Measurements from ENCODE around the gene SCUBE3. TPM values are rescaled to one million over a fixed set of nuclear protein-coding genes. Genes with fewer than 3 reads are reported as not detected.

Gene SCUBE3
- total and polyA plus RNA-seq, 3 experiments from 2014 or later = 0.07 to 0.18 (median 0.07) TPM

DNA sequence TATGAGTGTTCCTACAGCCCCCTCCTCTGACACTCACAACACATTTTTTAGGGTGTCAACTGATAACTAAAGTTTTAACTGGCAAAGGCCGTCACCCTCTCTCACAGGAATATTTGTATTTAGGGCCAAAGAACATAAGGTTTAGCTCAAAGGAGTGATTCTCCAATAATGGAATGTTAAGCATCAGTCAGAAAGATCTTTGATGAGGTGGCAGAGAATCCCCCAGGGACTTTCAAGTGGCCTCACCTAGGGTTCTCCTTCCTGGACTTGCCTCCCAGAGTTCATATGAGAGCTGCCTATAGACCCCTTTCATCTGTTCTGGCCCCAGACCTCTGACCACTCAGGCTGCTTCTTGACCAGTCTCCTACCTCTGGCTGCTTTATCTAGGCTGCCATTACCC is 7.4 kb upstream of the SCUBE3 start:
- H3K27me3 Mint-ChIP-seq = peaks cover 31 to 80% of the 10 kb centered on the region in 2 donors
- H3K36me3 Mint-ChIP-seq = no peaks in the 10 kb centered on the region
- H3K4me1 Mint-ChIP-seq = no peaks in the 10 kb centered on the region
- Histone ChIP-seq H3K4me3 (ENCODE audit: low read length) (no peak overlapping the region), H3K27me3 (ENCODE audit: insufficient read depth, low read length, poor library complexity, severe bottlenecking) (peaks cover 9% of the 10 kb centered on the region), H3K9me3 (ENCODE audit: low read length) (no peaks in the 10 kb centered on the region), H3K27ac (ENCODE audit: low read depth, low read length) (no peak overlapping the region), H3K36me3 (ENCODE audit: insufficient read depth, low read length) (no peaks in the 10 kb centered on the region), H3K4me1 (ENCODE audit: insufficient read depth, low read length) (no peaks in the 10 kb centered on the region)
- H3K4me3 Mint-ChIP-seq = no peak overlapping the region
- DNase-seq = no peak
- H3K9me3 Mint-ChIP-seq = no peaks in the 10 kb centered on the region
- POLR2A ChIA-PET = no interaction called here
- peak overlapping the region in 1 of 8 donors; percentile 7 for H3K27ac Mint-ChIP-seq
- CTCF ChIA-PET = interaction anchor here (1.2 to 3.7 kb wide), 7 partner anchors 10 to 219 kb away, joined by 3 to 26 read pairs (median 8); no protein-coding TSS in a partner anchor

GRCh38 chr6:35208419-35208818 is 5.3 kb upstream of the SCUBE3 start:
- Mint-ChIP-seq H3K27ac (no peak overlapping the region), H3K27me3 (peaks cover 49 to 90% of the 10 kb centered on the region in 2 donors), H3K9me3 (no peaks in the 10 kb centered on the region), H3K4me3 (no peak overlapping the region), H3K36me3 (no peaks in the 10 kb centered on the region), H3K4me1 (peaks cover 5 to 7% (median 5%) of the 10 kb centered on the region in 3 donors)
- Histone ChIP-seq H3K27me3 (ENCODE audit: insufficient read depth, low read length, poor library complexity, severe bottlenecking) (peaks cover 19% of the 10 kb centered on the region), H3K4me1 (ENCODE audit: insufficient read depth, low read length) (peaks cover 3% of the 10 kb centered on the region), H3K27ac (ENCODE audit: low read depth, low read length) (no peak overlapping the region), H3K4me3 (ENCODE audit: low read length) (no peak overlapping the region), H3K36me3 (ENCODE audit: insufficient read depth, low read length) (no peaks in the 10 kb centered on the region), H3K9me3 (ENCODE audit: low read length) (no peaks in the 10 kb centered on the region)
- no peak for DNase-seq
- POLR2A ChIA-PET = no interaction called here
- CTCF ChIA-PET = interaction anchor here (3.7 kb wide), 1 partner anchor 33 kb away, joined by 26 read pairs; no protein-coding TSS in a partner anchor

DNA sequence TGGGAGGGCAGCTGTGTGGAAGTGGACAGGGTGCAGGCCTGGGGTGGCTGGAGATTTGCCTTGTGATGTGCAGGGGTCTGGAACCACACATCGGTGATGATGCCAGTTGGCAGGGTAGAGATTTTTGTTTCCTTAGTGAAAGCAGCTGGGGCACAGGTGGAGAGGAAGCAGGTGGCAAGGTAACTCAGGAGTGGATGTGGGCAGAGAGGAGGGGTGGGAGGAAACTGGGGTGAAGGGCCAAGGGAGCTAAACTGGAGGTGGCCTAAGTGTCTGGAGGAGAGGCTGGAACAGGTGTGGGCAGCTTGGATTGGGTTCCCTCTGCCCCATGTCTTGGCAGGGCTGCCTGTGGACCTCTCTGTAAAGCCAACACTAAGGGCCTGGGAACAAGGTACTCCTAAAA is 4.7 kb upstream of the SCUBE3 start:
- Mint-ChIP-seq H3K27ac (no peak overlapping the region), H3K27me3 (peaks cover 50 to 84% of the 10 kb centered on the region in 2 donors), H3K4me1 (peaks cover 5 to 7% (median 5%) of the 10 kb centered on the region in 3 donors), H3K9me3 (no peaks in the 10 kb centered on the region), H3K36me3 (no peaks in the 10 kb centered on the region), H3K4me3 (no peak overlapping the region)
- POLR2A ChIA-PET = no interaction called here
- CTCF ChIA-PET = no interaction called here
- H3K27ac ChIP-seq (ENCODE audit: low read depth, low read length) = no peak overlapping the region
- peaks cover 24% of the 10 kb centered on the region for H3K27me3 ChIP-seq (ENCODE audit: insufficient read depth, low read length, poor library complexity, severe bottlenecking)
- H3K4me1 ChIP-seq (ENCODE audit: insufficient read depth, low read length) = peaks cover 7% of the 10 kb centered on the region
- H3K4me3 ChIP-seq (ENCODE audit: low read length) = no peak overlapping the region
- no peaks in the 10 kb centered on the region for H3K36me3 ChIP-seq (ENCODE audit: insufficient read depth, low read length)
- no peaks in the 10 kb centered on the region for H3K9me3 ChIP-seq (ENCODE audit: low read length)
- DNase-seq = no peak

DNA sequence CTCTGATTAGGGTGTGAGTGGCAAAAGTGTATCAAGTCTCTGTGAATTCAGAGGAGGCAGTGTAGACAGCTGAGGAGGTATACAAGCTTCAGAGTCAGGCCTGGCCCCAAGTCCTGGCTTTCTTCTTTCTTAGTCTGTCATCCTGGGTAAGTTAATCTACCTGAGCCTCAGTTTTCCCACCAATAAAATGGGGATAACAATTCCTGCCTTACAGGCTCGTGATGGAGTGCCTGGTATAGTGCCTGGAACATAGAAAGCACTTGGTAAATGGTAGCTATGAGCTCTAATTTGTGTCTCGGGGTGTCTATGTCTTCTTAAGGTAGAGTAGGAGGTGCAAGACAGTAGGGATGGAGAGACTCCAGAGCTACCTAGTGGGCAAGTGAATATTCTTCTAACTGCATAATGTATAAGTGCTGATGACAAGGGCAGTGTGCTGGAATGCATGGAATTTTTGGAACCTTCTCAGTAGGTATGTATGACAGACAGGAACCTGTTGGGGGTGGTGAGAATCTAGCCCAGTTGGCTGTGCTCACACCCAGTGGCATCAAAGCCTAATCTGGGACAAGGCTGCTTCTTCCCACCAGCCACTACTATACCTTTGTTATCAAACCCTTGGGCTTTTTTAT is 4.0 kb upstream of the SCUBE3 start:
- H3K4me3 Mint-ChIP-seq = no peak overlapping the region
- no peaks in the 10 kb centered on the region for H3K9me3 Mint-ChIP-seq
- no peak overlapping the region for H3K4me3 ChIP-seq (ENCODE audit: low read length)
- H3K27ac Mint-ChIP-seq = no peak overlapping the region
- peaks cover 7% of the 10 kb centered on the region for H3K4me1 ChIP-seq (ENCODE audit: insufficient read depth, low read length)
- no peaks in the 10 kb centered on the region for H3K36me3 ChIP-seq (ENCODE audit: insufficient read depth, low read length)
- peaks cover 5 to 7% (median 5%) of the 10 kb centered on the region in 3 donors for H3K4me1 Mint-ChIP-seq
- ChIA-PET CTCF (no interaction called here), POLR2A (no interaction called here)
- H3K9me3 ChIP-seq (ENCODE audit: low read length) = no peaks in the 10 kb centered on the region
- no peak overlapping the region for H3K27ac ChIP-seq (ENCODE audit: low read depth, low read length)
- H3K27me3 ChIP-seq (ENCODE audit: insufficient read depth, low read length, poor library complexity, severe bottlenecking) = peaks cover 29% of the 10 kb centered on the region
- H3K27me3 Mint-ChIP-seq = peaks cover 48 to 78% of the 10 kb centered on the region in 2 donors
- no peak for DNase-seq
- H3K36me3 Mint-ChIP-seq = no peaks in the 10 kb centered on the region

DNA sequence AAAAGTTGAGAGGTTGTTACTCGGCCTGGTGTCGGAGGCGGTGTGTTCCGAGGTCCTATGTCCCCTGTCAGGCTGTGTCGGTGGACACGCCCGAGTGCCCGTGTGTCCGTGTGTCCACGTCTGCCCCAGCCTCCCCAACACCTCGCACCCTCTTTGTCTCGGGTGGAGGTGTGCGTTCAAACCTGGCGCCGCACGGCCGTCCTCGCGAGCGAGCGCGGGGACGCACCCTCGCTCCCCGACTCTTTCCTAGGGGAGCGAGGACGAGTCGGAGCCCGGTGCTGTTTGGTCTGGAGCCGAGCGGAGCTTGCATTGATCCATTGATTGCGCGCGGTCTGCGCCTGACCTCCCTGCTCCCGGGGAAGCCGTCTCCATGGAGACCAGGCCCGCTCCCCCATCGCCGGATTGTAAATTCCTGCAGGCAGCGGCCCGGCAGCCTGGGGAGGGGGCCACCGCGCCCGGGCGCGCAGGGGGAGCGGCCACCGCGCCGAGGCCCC is 411 bp upstream of the SCUBE3 start:
- H3K27ac Mint-ChIP-seq = no peak overlapping the region
- Histone ChIP-seq H3K36me3 (ENCODE audit: insufficient read depth, low read length) (no peaks in the 10 kb centered on the region), H3K4me1 (ENCODE audit: insufficient read depth, low read length) (peaks cover 7% of the 10 kb centered on the region), H3K27me3 (ENCODE audit: insufficient read depth, low read length, poor library complexity, severe bottlenecking) (peaks cover 44% of the 10 kb centered on the region), H3K4me3 (ENCODE audit: low read length) (peak overlapping the region; percentile 32), H3K9me3 (ENCODE audit: low read length) (no peaks in the 10 kb centered on the region), H3K27ac (ENCODE audit: low read depth, low read length) (no peak overlapping the region)
- no peak for DNase-seq
- peak overlapping the region; percentile 49 to 84 (median 66) for H3K4me3 Mint-ChIP-seq
- POLR2A ChIA-PET = no interaction called here
- CTCF ChIA-PET = interaction anchor here (1.5 kb wide), 1 partner anchor 8 kb away, joined by 3 read pairs; no protein-coding TSS in a partner anchor
- peaks cover 0 to 4% (median 0%) of the 10 kb centered on the region in 3 donors for H3K36me3 Mint-ChIP-seq
- peaks cover 52 to 79% of the 10 kb centered on the region in 2 donors for H3K27me3 Mint-ChIP-seq
- peaks cover 5 to 7% (median 6%) of the 10 kb centered on the region in 3 donors for H3K4me1 Mint-ChIP-seq
- no peaks in the 10 kb centered on the region for H3K9me3 Mint-ChIP-seq

- Mint-ChIP-seq H3K27me3 (peaks cover 45 to 75% of the 10 kb centered on the region in 2 donors), H3K9me3 (no peaks in the 10 kb centered on the region), H3K4me1 (peaks cover 5 to 7% (median 6%) of the 10 kb centered on the region in 3 donors), H3K27ac (no peak overlapping the region), H3K4me3 (peak overlapping the region in 5 of 7 donors; percentile 10 to 32 (median 19)), H3K36me3 (peaks cover 0 to 4% (median 0%) of the 10 kb centered on the region in 3 donors)
- POLR2A ChIA-PET = no interaction called here
- Histone ChIP-seq H3K27me3 (ENCODE audit: insufficient read depth, low read length, poor library complexity, severe bottlenecking) (peaks cover 44% of the 10 kb centered on the region), H3K36me3 (ENCODE audit: insufficient read depth, low read length) (no peaks in the 10 kb centered on the region), H3K4me3 (ENCODE audit: low read length) (no peak overlapping the region), H3K4me1 (ENCODE audit: insufficient read depth, low read length) (peaks cover 7% of the 10 kb centered on the region), H3K9me3 (ENCODE audit: low read length) (no peaks in the 10 kb centered on the region), H3K27ac (ENCODE audit: low read depth, low read length) (no peak overlapping the region)
- DNase-seq = no peak
- CTCF ChIA-PET = interaction anchor here (1.2 to 1.5 kb wide), 2 partner anchors 10 to 26 kb away, joined by 3 to 4 read pairs; no protein-coding TSS in a partner anchor
Observed at GRCh38 chr6:35214869-35215664, 1.3 kb downstream of the SCUBE3 start.

- H3K4me3 ChIP-seq (ENCODE audit: low read length) = no peak overlapping the region
- Mint-ChIP-seq H3K9me3 (no peaks in the 10 kb centered on the region), H3K36me3 (peaks cover 0 to 4% (median 0%) of the 10 kb centered on the region in 3 donors), H3K4me1 (peaks cover 5 to 7% (median 6%) of the 10 kb centered on the region in 3 donors), H3K4me3 (peak overlapping the region in 2 of 7 donors; percentile 51 to 54), H3K27me3 (peaks cover 45 to 75% of the 10 kb centered on the region in 2 donors), H3K27ac (no peak overlapping the region)
- peaks cover 44% of the 10 kb centered on the region for H3K27me3 ChIP-seq (ENCODE audit: insufficient read depth, low read length, poor library complexity, severe bottlenecking)
- H3K36me3 ChIP-seq (ENCODE audit: insufficient read depth, low read length) = no peaks in the 10 kb centered on the region
- H3K9me3 ChIP-seq (ENCODE audit: low read length) = no peaks in the 10 kb centered on the region
- H3K27ac ChIP-seq (ENCODE audit: low read depth, low read length) = no peak overlapping the region
- H3K4me1 ChIP-seq (ENCODE audit: insufficient read depth, low read length) = peaks cover 7% of the 10 kb centered on the region
- DNase-seq = no peak
- ChIA-PET CTCF (interaction anchor here (1.1 to 1.2 kb wide), 2 partner anchors 10 to 25 kb away, joined by 4 to 5 read pairs; no protein-coding TSS in a partner anchor), POLR2A (no interaction called here)
Observed at GRCh38 chr6:35215665-35216411, 2.1 kb downstream of the SCUBE3 start.

All from CD8-positive, alpha-beta memory T cell (primary cell).